GM18508 (cell line): ENCODE data around the gene E2F1.
A peak's percentile ranks its signal among the peaks of the same experiment; 100 is the strongest.

ENCODE experiments used
- ATAC-seq: cut with Tn5 transposase; IDR thresholded peaks from one replicate; pipeline ENCODE4 v1.9.1; 2021; ENCODE audit warnings: moderate number of reproducible peaks; ENCODE audit not compliant: insufficient read depth, unreplicated experiment

The E2F1 gene, protein sequence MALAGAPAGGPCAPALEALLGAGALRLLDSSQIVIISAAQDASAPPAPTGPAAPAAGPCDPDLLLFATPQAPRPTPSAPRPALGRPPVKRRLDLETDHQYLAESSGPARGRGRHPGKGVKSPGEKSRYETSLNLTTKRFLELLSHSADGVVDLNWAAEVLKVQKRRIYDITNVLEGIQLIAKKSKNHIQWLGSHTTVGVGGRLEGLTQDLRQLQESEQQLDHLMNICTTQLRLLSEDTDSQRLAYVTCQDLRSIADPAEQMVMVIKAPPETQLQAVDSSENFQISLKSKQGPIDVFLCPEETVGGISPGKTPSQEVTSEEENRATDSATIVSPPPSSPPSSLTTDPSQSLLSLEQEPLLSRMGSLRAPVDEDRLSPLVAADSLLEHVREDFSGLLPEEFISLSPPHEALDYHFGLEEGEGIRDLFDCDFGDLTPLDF

DNA sequence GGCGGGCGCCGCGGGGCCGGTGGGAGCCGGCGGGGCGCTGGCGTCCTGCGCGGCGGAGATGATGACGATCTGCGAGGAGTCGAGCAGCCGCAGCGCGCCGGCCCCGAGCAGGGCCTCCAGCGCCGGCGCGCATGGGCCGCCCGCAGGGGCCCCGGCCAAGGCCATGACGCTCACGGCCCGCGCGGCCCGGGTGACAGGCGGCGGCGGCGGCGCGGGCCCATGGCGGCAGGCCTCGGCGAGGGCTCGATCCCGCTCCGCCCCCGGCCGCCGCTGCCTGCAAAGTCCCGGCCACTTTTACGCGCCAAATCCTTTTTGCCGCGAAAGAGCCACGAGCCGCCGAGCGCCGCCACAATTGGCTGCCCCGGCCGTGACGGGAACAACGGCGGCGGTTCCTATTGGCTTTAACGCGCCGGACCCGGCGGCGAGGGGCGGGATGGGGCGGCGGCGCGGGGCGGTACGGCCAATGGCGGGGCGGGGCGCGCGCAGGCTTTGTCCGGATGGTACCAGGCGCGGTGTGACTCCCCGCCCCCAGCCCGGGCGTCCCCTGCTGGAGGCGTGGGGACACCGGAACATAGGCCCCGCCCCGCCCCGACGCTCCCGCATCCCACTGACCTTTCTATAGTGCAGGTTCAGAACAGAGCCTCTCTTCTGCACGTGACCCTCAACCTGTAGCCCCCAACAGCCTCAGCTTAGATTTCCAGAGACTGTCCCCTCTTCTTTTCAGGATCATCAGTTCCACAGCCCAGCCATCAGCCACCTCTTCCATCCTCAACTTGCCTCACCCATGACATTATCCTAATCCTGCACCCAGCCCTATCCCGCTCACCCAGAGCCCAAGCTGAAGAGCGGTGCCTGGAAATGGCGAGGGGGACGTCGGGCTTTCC is at the start of gene E2F1:
TSS of gene E2F1 (minus strand) at position 286 of the 884 bp plus-strand sequence. CDS start at position 165, 121 bp downstream.
- ATAC-seq: no peak

DNA sequence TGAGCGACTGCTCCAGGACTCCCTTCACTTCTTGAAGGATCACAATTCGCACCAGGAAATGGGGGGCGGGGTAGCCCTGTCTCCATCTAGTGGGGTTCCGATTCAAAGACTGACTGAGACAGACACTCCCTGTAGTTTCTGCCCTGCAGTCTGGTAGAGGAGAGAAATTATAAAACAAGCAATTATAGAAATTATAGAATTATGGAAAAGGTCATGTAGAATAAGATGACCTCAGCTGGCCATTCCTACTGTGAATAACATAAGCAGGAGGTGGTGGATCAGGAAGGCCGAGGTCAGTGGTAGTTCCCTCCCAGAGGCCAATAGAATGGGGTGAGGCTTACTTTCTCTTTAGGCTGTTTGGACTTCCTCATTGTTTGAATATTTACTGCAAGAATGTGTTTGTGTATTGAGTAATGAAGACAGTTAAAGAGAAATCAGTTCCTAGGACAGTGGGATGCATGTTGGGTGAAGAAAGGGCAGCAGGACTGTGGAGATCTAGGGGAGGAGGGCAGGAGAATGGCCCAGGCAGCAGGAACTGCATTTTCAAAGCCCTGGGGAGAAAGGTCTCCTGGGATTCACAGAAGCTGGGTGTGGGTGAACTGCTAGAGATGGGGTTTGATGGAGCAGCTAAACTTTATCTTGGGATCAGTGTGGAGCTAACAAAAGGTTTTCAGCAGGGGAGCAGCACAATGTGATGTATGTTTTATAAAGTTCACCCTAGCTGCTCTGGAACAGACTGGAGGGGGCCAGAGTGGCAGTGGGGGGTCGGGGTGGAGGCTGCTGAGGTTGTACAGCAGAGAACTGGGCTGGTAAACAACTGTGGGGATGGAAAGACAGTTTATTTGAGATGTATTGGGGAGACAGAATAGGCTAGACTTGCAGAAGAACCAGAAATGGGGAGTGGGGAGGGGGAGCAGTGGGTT is 47.7 kb upstream of the E2F1 start:
- ATAC-seq: no peak

DNA sequence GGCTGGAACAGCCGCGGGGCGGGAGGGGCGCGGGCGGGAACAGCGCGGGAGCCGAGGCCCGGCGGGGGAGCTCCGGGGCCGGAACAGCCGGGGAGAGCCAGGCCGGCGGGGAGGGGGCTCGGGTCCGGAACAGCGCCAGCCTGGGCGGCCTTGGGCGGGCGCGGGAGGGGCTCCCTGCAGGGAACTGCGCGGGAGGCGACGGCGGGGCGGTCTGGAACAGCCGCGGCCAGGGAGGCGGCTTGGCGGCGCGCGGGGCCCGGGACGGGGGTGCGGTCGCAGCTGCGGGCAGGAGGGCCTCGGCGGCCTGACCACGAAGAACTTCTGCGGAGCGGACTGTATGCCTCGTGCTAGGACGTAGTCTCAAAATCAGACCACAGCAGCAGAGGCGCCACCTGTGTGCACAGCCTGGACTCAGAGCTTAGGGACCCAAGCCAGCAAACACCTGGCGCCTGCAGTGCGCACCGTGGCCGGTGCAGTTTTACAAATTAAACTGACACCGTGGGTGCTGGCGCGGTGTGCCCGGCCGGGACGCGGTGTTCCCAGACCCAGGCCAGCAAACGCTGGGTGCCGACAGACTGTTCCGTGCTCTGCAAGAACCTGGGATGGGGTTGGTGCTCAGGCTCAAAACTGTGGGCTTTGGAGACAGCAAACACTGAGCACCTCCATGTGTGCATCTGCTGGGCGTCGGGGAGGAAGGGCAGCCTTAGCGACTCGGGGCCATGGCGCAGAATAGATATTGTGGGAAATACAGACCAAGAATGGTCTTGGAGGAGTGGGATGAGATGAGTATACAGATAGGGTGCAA is 46.2 kb upstream of the E2F1 start:
- ATAC-seq: peak; percentile 29

DNA sequence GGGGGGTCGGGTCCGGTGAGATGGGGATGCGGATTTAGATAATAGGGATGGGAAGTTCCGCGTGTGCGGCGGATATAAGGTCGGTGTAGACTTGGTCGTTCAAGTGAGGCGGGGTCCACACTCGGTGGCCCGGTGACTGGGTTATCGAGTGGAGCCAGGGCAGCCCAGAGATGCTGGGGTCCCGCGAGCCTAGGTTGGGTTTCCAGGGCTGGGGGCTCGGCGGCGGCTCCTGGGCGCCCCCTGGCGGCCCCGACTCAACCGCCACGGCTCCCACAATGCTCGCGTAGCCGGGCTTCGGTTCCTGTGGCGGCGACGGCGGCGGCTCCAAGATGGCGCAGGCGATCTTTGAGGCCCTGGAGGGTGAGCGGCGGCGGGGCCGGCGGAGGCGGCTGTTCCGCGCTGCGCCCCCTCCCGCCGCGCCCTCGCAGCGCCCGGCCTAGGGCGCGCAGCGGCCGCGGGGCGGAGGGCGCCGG is 45.5 kb upstream of the E2F1 start, which contains the start of gene ZNF341:
TSS of gene ZNF341 (plus strand) at position 304 of the 473 bp plus-strand sequence. CDS start at position 330, 26 bp downstream.
- ATAC-seq: peak; percentile 39

DNA sequence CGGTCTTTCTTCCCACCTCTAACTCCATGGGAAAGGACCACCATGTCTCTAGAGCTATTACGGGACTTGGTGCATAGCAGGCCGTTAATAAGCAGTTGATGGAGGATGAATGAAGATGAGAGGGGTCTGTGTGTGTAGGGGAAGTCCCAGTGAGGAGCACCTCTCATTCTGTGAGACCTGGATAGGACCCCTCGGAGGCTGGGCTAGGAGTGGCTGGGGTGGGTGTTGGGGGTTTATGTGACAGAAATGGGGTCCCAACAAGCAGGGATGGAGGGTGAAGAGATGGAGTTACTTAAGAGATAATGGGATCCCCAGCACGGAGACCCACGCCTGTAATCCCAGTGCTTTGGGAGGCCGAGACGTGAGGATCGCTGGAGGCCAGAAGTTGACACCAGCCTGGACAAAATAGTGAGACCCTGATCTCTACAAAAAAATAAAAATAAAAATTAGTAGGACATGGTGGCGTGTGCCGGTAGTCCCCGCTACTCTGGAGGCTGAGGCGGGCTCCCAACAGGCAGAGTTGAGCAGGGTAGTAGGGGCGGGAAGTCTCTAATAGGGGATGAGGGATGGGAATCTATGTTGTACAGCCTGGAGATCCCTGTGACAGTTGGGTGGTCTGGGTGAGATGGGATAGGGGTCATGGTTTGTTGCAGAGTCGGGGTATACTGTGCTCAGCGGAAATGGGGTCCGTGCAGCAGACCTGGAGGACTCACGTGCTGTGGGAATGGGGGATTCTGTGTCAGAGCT is 44.9 kb upstream of the E2F1 start:
- no peak for ATAC-seq

DNA sequence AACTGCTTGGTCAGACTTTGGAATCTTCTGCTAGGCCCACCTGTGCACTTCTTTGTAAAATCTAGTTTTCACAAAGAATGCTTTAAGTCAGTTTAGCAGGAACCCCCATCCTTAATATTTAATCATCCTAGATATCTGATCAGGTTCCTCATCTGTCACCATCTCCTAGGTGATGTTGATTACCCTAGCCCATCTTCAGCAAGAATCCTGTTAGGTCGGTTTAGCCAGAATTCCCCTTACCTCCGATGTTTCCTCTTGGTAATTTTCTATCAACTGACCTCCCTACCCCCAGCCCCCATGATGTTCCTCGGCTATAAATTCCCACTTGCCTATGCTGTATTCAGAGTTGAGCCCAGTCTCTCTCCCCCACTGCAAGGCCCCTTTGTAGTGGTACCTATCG is 42.9 kb upstream of the E2F1 start:
- no peak for ATAC-seq

DNA sequence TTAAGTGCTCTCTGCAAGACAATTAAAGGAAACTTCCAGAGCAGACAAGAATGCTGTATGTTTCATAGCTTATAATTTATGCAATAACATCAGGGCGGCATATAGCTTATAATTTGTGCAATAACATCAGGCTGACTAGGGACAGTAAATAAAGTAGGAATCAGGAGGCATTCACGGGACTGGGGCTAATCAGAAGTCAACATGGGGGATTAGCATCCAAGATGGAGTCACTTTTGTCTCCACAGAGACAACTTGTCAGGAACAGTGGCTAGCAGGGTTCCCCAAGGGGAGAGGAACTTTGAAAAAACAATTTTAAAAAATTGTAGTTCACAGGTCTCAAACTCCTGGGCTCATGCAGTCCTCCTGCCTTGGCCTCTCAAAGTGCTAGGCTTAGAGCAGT is 42.3 kb upstream of the E2F1 start:
- ATAC-seq: no peak

DNA sequence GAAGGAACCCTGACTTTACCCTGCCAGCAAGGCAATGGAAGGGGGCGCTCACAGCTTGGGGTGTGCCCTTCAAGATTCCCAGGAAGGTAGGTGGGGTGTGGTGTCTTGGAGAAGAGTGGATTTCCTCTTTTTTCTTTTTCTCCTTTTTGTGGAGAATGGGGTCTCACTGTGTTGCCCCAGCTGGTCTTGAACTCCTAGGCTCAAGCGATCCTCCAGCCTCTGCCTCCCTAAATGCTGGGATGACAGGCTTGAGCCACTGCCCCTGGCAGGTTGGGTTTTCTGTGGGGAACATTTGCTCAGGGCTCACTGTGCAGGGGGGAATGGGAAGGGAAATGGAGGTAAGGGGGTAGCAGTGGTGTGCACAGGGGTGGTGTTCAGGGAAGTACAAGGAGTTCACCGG is 41.6 kb upstream of the E2F1 start:
- ATAC-seq: no peak

DNA sequence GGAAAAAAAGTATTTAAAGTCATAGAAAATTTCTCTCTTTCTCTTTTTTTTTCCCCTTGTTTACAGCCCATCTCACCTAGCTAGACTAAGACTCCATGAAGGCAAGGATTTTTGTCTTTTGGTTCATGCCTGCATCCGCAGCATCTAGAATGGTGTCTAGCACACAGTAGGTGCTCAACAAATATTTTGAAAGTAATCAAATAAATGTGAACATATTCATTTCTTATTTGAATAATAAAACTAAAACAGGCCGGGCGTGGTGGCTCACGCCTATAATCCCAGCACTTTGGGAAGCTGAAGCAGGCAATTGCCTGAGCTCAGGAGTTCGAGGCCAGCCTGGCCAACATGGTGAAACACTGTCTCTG is 40.9 kb upstream of the E2F1 start:
- no peak for ATAC-seq

DNA sequence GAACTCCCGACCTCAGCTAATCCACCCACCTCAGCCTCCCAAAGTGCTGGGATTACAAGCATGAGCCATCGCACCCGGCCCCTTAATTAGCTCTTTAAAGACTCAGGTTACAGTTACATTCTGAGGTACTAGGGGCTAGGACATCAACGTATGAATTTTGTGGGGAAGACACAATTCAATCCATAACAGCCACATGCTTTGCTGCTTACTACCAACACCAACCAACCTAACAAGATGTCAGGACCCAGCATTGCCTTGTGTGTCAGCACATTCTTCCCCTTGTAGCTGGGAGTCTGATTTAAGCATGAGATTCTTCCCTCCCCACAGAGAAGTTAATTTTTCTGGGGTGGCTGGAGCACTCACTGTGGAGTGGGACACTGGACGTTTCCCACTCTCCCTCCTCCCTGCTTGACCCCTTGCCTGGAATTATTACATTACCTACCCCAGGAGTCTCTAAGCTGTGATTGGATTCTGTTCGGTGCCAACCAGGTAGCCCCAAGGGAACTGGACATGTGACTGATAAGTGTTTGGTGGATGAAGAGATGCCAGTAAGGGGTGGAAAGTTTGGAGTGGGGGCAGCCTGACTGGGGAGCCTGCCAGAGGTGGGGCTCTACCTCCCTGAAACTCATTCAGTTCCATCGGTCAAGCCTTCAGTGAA is 39.6 kb upstream of the E2F1 start:
- no peak for ATAC-seq

DNA sequence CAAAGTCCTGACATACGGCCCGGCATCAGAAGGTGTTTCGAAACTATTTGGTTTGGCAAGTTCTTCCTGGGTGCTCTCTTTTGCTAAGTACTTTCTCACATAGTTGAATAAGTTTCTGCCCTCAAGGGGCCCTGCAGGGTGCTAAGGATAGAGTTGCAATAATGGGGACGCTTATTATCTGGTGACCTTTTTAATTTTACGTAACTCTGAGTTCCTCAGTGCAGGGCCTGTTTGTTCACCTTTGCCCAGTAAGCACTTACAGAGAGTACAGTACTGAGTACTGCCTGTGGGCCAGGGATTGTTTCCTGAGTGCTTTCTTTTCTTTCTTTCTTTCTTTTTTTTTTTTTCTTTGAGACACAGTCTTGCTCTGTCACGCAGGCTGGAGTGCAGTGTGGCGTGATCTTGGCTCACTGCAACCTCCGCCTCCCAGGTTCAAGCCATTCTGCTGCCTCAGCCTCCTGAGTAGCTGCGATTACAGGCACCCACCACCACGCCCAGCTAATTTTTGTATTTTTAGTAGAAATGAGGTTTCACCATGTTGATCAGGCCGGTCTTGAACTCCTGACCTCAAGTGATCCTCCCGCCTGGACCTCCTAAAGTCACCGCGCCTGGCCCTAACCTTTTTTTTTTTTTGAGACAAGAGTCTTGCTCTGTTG is 38.4 kb upstream of the E2F1 start:
- ATAC-seq: no peak

DNA sequence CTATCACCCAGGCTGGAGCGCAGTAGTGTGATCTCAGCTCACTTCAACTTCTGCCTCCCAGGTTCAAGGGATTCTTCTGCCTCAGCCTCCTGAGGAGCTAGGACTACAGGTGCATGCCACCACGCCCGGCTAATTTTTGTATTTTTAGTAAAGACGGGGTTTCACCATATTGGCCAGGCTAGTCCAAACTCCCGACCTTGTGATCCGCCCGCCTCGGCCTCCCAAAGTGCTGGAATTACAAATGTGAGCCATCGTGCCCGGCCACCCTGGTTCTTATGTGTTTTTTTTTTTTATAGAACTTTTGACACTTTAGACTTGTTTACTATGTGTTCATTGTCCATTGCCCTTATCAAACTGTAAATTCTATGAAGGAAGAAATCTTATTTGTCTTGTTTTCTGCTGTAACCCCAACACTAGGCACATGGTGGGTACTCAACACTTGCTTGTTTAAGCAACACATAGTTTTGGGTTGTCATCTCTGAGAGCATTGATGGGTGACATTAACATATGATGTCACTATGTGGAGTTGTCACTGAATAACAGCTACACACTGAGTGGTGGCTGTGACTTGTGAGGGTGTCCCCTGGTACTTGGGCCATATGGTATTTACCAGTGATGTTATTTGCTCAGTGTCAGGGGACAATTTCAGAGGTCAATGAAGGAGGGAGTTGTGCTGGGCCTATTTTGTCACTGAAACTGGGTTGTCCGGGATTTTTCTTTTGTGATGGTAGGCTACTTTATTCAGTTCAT is 35.4 kb upstream of the E2F1 start:
- ATAC-seq: no peak

DNA sequence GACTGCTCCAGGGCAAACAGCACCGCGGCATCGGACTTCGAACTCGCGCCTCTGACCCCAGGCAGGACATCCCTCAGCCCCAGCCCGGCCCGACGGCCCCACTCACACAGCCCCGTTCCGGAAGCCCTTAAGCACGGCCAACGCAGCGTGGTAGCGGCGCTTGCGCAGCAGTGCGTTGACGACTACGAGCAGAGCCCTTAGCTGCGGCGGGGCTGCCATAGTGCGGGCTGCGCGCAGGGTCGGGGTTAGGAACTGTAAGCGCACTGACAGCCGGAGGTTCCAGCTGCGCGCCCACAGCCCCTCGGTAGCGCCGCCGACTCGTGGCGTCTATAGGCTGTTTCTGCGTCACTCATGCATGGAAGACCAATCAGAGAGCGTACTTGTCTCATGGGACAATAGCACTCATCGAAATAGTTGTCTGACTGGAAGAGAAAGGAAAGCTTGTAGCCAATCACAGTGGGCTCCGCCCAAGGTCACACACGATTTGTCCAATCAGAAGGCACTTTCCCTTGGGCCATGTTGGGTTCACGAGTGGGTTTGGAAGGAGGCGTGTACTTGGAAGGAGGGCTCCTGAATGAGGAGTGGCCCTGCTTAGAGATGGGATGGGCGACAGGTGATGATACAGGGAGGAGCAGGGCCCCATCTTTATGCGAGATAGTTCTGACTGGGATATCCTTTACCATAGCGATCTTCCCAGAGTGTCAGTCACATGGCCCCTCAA is 34.0 kb upstream of the E2F1 start, which contains the start of gene PXMP4:
TSS of gene PXMP4 (minus strand) at position 322 of the 721 bp plus-strand sequence. CDS start at position 219, 103 bp downstream.
- peak; percentile 91 for ATAC-seq

DNA sequence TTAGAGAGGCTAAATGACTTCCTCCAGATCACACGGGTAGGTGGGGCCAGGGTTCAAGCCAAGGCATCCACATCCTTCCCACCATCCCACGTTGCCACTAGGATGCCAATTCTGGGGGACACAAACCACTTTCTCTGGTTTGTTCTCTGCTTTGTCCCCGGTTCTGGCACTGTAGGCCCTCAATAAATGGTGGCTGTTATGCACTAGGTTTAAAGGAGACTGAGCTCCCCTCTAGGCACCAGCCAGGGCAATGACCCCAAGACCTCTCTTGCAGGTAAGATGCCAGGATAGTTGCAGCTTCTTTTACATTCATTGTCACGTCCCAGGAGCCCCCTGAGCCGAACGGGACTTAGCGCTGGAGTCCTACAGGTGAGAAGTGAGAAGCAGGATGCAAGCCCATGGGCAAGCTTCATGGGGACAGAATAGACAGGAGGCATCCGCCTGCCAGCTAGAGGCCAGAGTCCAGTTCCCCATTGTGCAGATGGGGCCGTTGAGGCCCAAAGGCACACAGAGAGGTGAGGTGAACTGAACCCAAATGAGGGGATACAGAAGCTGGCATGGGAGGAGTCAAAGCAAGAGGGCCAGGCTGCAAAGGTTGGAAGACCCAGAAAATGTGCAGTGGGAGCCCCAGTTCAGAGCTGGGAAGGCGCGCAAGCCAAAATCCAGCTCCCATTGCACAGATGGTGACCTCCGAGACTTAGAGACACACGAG is 33.2 kb upstream of the E2F1 start:
- no peak for ATAC-seq

DNA sequence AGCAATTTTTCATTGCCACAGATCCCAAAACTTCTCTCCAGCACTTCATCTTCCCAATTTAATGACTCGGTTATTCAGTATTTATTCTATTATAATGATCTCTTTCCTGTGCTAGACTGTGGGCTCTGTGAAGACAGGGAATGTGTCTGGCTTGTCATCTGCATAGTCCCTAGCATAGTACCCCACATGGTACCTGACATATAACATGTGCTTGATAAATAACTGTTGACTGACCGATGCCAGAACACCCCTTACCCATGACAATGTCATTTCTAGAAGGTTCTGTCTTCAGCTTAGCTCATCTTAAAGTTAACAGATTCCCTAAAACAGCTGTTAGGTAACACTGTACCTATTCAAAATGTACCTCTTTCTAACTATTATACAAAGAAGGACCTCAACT is 30.3 kb upstream of the E2F1 start:
- no peak for ATAC-seq
